HEK293 (cell line): ENCODE measurements around the gene GREM2.

Experiments used
- KLF17 ChIP-seq: fragments of 450-650 bp; formaldehyde crosslinking; IDR thresholded peaks from 2 replicates; pipeline ENCODE4 v1.5.1; 2016; ENCODE audit warnings: missing biosample characterization, missing genetic modification characterization
- KLF8 ChIP-seq: fragments of 450-650 bp; formaldehyde crosslinking; IDR thresholded peaks from 2 replicates; pipeline ENCODE4 v1.5.1; 2016; ENCODE audit warnings: missing biosample characterization, missing genetic modification characterization
- PRDM1 ChIP-seq: fragments of 450-650 bp; formaldehyde crosslinking; IDR thresholded peaks from 2 replicates; pipeline ENCODE4; 2016; ENCODE audit warnings: missing biosample characterization, missing genetic modification characterization
- PRDM4 ChIP-seq: fragments of 450-650 bp; formaldehyde crosslinking; IDR thresholded peaks from 2 replicates; pipeline ENCODE4 v1.5.1; 2017; ENCODE audit warnings: missing biosample characterization, missing genetic modification characterization
- SETDB1 ChIP-seq: IDR thresholded peaks from one replicate; pipeline ENCODE4 v1.6.1; 2017; ENCODE audit warnings: mild to moderate bottlenecking, low read length, moderate library complexity, mixed read lengths; ENCODE audit not compliant: insufficient read length
- SP7 ChIP-seq: fragments of 450-650 bp; formaldehyde crosslinking; IDR thresholded peaks from 2 replicates; pipeline ENCODE4 v1.5.1; 2016; ENCODE audit warnings: missing biosample characterization, missing genetic modification characterization
- ZBTB7A ChIP-seq: fragments of 450-650 bp; formaldehyde crosslinking; IDR thresholded peaks from 2 replicates; pipeline ENCODE4 v1.5.1; 2016; ENCODE audit warnings: low read depth, missing biosample characterization, missing genetic modification characterization
- ZFP37 ChIP-seq: fragments of 450-650 bp; formaldehyde crosslinking; IDR thresholded peaks from 2 replicates; pipeline ENCODE4 v1.5.1; 2016; ENCODE audit warnings: missing biosample characterization, missing genetic modification characterization
- ZNF112 ChIP-seq: fragments of 450-650 bp; formaldehyde crosslinking; IDR thresholded peaks from 2 replicates; pipeline ENCODE4 v1.5.0; 2017; ENCODE audit warnings: missing biosample characterization, missing genetic modification characterization
- ZNF121 ChIP-seq: fragments of 450-650 bp; formaldehyde crosslinking; IDR thresholded peaks from 2 replicates; pipeline ENCODE4 v1.5.1; 2016; ENCODE audit warnings: missing biosample characterization, missing genetic modification characterization
- ZNF140 ChIP-seq: fragments of 450-650 bp; formaldehyde crosslinking; IDR thresholded peaks from 2 replicates; pipeline ENCODE4 v1.5.1; 2016; ENCODE audit warnings: missing biosample characterization, missing genetic modification characterization
- ZNF2 ChIP-seq: fragments of 450-650 bp; formaldehyde crosslinking; IDR thresholded peaks from 2 replicates; pipeline ENCODE4 v1.5.1; 2016; ENCODE audit warnings: missing biosample characterization, missing genetic modification characterization
- ZNF26 ChIP-seq: fragments of 450-650 bp; formaldehyde crosslinking; IDR thresholded peaks from 2 replicates; pipeline ENCODE4 v1.5.1; 2016; ENCODE audit warnings: missing biosample characterization, missing genetic modification characterization
- ZNF280C ChIP-seq: fragments of 450-650 bp; formaldehyde crosslinking; IDR thresholded peaks from 2 replicates; pipeline ENCODE4 v1.5.1; 2016; ENCODE audit warnings: missing biosample characterization, missing genetic modification characterization
- ZNF335 ChIP-seq: fragments of 450-650 bp; formaldehyde crosslinking; conservative IDR thresholded peaks from 2 replicates; pipeline ENCODE4 v1.5.1; 2016; ENCODE audit warnings: missing biosample characterization, missing genetic modification characterization
- ZNF354C ChIP-seq: fragments of 450-650 bp; formaldehyde crosslinking; IDR thresholded peaks from 2 replicates; pipeline ENCODE4 v1.5.1; 2016; ENCODE audit warnings: missing biosample characterization, missing genetic modification characterization, low read depth, borderline replicate concordance
- ZNF416 ChIP-seq: fragments of 450-650 bp; formaldehyde crosslinking; IDR thresholded peaks from 2 replicates; pipeline ENCODE4 v1.5.1; 2016; ENCODE audit warnings: missing biosample characterization, missing genetic modification characterization
- ZNF510 ChIP-seq: fragments of 450-650 bp; formaldehyde crosslinking; IDR thresholded peaks from 2 replicates; pipeline ENCODE4 v1.5.1; 2018; ENCODE audit warnings: mild to moderate bottlenecking, missing genetic modification characterization, missing biosample characterization; ENCODE audit not compliant: insufficient replicate concordance
- ZNF518A ChIP-seq: fragments of 450-650 bp; formaldehyde crosslinking; conservative IDR thresholded peaks from 2 replicates; pipeline ENCODE4 v1.5.1; 2016; ENCODE audit warnings: low read depth, missing biosample characterization, missing genetic modification characterization
- ZNF521 ChIP-seq: fragments of 450-650 bp; formaldehyde crosslinking; IDR thresholded peaks from 2 replicates; pipeline ENCODE4 v1.5.1; 2017; ENCODE audit warnings: missing biosample characterization, mild to moderate bottlenecking, missing genetic modification characterization
- ZNF529 ChIP-seq: fragments of 450-650 bp; formaldehyde crosslinking; IDR thresholded peaks from 2 replicates; pipeline ENCODE4 v1.5.1; 2017; ENCODE audit warnings: missing genetic modification characterization, missing biosample characterization; ENCODE audit not compliant: insufficient replicate concordance
- ZNF549 ChIP-seq: fragments of 450-650 bp; IDR thresholded peaks from 2 replicates; pipeline ENCODE4 v1.5.1; 2018; ENCODE audit warnings: missing biosample characterization, missing genetic modification characterization, mild to moderate bottlenecking, inconsistent platforms, moderate library complexity
- ZNF555 ChIP-seq: fragments of 450-650 bp; formaldehyde crosslinking; conservative IDR thresholded peaks from 2 replicates; pipeline ENCODE4 v1.5.1; 2017; ENCODE audit warnings: missing biosample characterization, mild to moderate bottlenecking, missing genetic modification characterization, inconsistent platforms
- ZNF585B ChIP-seq: fragments of 450-650 bp; formaldehyde crosslinking; IDR thresholded peaks from 2 replicates; pipeline ENCODE4 v1.5.1; 2016; ENCODE audit warnings: missing biosample characterization, missing genetic modification characterization
- ZNF626 ChIP-seq: fragments of 450-650 bp; sonication (Bioruptor Pico); formaldehyde crosslinking; IDR thresholded peaks from 2 replicates; pipeline ENCODE4 v1.5.1; 2018; ENCODE audit warnings: missing biosample characterization, missing genetic modification characterization, inconsistent platforms
- ZNF658 ChIP-seq: fragments of 450-650 bp; formaldehyde crosslinking; IDR thresholded peaks from 2 replicates; pipeline ENCODE4; 2016; ENCODE audit warnings: missing biosample characterization, missing genetic modification characterization
- ZNF792 ChIP-seq: fragments of 450-650 bp; formaldehyde crosslinking; IDR thresholded peaks from 2 replicates; pipeline ENCODE4 v1.5.1; 2016; ENCODE audit warnings: missing biosample characterization, missing genetic modification characterization
- ZSCAN4 ChIP-seq: fragments of 450-650 bp; formaldehyde crosslinking; IDR thresholded peaks from 2 replicates; pipeline ENCODE4 v1.5.1; 2017; ENCODE audit warnings: missing biosample characterization, missing genetic modification characterization

Gene GREM2

GRCh38 chr1:240562779-240563178 lies 49.2 kb downstream of the GREM2 start (continued):
- TF ChIP-seq ZNF518A (tag by site-specific recombination) (no peak), SETDB1 (no peak), ZNF510 (no peak), ZNF585B (tag by site-specific recombination) (no peak), ZFP37 (no peak), ZNF112 (tag by site-specific recombination) (no peak), ZNF26 (tag by site-specific recombination) (no peak), ZNF280C (tag by site-specific recombination) (peak; percentile 94; the same call in 1 of the 2 replicates), ZNF140 (tag by site-specific recombination) (no peak), ZNF335 (tag by site-specific recombination) (no peak), ZNF626 (tag by site-specific recombination) (no peak), KLF8 (no peak), ZNF658 (tag by site-specific recombination) (no peak), ZNF555 (tag by site-specific recombination) (no peak), PRDM4 (tag by site-specific recombination) (no peak), ZNF121 (no peak), ZNF549 (tag by site-specific recombination) (no peak), ZNF354C (tag by site-specific recombination) (peak; percentile 89), PRDM1 (tag by site-specific recombination) (no peak), ZNF2 (tag by site-specific recombination) (0 out of 2 replicates have a peak, but pooled peaks have one; percentile 59), ZNF529 (no peak), SP7 (tag by site-specific recombination) (no peak), ZSCAN4 (peak; percentile 98), KLF17 (no peak), ZBTB7A (tag by site-specific recombination) (no peak), ZNF792 (peak; percentile 86), ZNF416 (tag by site-specific recombination) (no peak), ZNF521 (peak; percentile 94; the same call in 1 of the 2 replicates)
